GM12872 (cell line): ENCODE data around the gene CLCF1.

Source experiments
- CTCF ChIP-seq: IDR thresholded peaks from 3 replicates; pipeline ENCODE4 v1.5.1; 2011; ENCODE audit warnings: low read depth, mild to moderate bottlenecking, low read length, moderate library complexity; ENCODE audit not compliant: insufficient read depth

CLCF1 gene

GRCh38 chr11:67356864-67357561 lies 16.4 kb downstream of the CLCF1 start:
- peak; percentile 94 for TF ChIP-seq CTCF

GRCh38 chr11:67356387-67356863 lies 17.0 kb downstream of the CLCF1 start:
- no peak for TF ChIP-seq CTCF

- no peak for TF ChIP-seq CTCF
Observed at GRCh38 chr11:67355794-67356386, 17.5 kb downstream of the CLCF1 start.

- TF ChIP-seq CTCF, result no peak
Observed at GRCh38 chr11:67355023-67355793, 18.2 kb downstream of the CLCF1 start.

- TF ChIP-seq CTCF, result no peak
Observed at GRCh38 chr11:67354075-67355022, 19.0 kb downstream of the CLCF1 start.

DNA sequence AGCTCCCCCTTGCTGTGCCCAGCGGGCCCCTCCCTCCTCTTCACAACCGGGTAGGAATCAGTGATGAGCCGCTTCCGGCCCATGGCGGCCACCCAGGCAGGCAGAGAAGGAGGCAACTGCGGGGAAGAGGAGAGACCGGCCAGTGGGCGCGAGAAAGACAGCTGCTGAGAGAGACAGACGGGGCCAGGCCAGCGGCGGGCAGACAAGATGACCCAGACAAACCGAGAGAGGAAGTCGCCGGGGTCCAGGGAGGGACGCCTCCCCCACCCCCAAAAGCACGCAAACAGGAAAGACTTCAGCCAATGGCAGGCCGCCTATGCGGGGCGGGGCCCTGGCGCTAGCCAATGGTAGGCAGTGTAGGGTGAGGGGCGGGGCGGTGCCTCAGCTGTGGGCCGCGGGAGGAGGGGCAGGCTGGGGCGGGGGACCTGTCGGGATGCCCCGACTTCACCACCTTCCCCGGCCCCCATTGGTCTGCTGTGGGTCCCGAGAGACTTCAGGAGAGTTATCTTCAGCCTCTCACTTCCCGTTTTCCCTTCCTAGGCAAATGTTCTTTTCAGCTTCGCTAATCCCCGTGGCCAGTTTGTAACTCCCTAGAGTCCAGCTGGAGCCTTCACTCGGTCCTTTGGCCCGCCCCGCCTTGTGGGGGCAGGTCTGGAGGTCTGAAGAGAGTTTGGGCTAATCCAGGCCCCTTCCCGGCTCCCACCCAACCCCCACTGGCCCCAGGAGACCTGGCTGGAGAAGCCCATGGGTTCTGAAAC lies 19.9 kb downstream of the CLCF1 start, which contains the start of gene POLD4:
Gene POLD4, minus strand, starts transcription at position 230 of the 758 bp plus-strand sequence. Its CDS starts 147 bp downstream, at position 83.
- TF ChIP-seq CTCF, result no peak
